Renal cortical epithelial cell (primary cell): Measurements from ENCODE around the gene SLC15A2. TPM values are rescaled to one million over a fixed set of nuclear protein-coding genes. Genes with fewer than 3 reads are reported as not detected.
"Not testable (repeated sequence)": the region's sequence is repeated elsewhere in the genome, so short reads cannot be mapped to it uniquely, and the experiment has no call there.

Experiments used
- DNase-seq: peaks from one replicate; pipeline ENCODE4 v3.0.0-alpha.2; 2011; ENCODE audit warnings: low read depth
- total RNA-seq: library from RNA; depleted of rRNA; stranded (reverse); fragments of >200 nt; gene quantifications from 2 replicates; pipeline ENCODE4 v1.2.3, GENCODE V29; 2014

SLC15A2 gene, protein sequence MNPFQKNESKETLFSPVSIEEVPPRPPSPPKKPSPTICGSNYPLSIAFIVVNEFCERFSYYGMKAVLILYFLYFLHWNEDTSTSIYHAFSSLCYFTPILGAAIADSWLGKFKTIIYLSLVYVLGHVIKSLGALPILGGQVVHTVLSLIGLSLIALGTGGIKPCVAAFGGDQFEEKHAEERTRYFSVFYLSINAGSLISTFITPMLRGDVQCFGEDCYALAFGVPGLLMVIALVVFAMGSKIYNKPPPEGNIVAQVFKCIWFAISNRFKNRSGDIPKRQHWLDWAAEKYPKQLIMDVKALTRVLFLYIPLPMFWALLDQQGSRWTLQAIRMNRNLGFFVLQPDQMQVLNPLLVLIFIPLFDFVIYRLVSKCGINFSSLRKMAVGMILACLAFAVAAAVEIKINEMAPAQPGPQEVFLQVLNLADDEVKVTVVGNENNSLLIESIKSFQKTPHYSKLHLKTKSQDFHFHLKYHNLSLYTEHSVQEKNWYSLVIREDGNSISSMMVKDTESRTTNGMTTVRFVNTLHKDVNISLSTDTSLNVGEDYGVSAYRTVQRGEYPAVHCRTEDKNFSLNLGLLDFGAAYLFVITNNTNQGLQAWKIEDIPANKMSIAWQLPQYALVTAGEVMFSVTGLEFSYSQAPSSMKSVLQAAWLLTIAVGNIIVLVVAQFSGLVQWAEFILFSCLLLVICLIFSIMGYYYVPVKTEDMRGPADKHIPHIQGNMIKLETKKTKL
- 1.9 and 4.7 TPM in 2 replicates for total RNA-seq

- DNase-seq: peak; percentile 36
Measured at GRCh38 chr3:121894301-121894990, at the start of gene SLC15A2. Gene SLC15A2, plus strand, starts transcription at chr3:121894401. Its CDS starts 76 bp downstream, at chr3:121894477.

DNA sequence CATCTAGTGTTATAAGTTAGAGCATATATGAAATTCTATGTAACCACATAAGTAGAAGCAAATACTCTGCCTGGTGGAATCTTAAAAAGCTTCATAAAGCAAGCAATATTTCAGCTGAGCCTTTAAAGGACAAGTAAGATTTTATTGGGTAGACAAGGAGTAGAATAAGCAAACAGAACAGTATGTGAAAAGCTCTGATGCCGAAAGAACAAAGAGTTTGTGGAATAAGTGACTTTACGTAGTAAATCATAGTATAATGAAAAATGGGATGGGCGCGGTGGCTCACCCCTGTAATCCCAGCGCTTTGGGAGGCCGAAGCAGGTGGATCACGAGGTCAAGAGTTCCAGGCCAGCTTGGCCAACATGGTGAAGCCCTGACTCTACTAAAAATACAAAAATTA, 49.3 kb upstream of the SLC15A2 start:
- no peak for DNase-seq

DNA sequence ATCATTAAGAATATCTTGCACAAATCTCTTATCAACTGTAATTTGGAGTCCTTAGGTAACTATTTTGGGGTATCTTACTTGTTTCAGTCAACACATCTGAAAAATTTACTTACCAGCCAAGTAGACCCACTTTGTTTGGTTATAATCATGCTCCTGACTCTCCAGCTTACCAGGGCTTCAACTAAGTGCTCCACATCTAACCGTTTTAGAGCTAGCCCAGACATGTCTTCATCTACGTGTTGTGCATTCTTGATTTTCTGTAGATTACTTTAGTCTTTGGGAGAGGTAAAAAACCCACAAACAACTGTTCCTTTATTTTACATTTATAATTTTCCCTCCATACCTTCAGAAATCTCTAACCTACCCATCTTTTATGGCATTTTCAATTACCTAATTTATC, 41.9 kb upstream of the SLC15A2 start:
- no peak for DNase-seq

GRCh38 chr3:121855555-121855954, 38.6 kb upstream of the SLC15A2 start:
- peak; percentile 43 for DNase-seq

GRCh38 chr3:121857778-121858177, 36.4 kb upstream of the SLC15A2 start:
- DNase-seq: not testable (repeated sequence)

DNA sequence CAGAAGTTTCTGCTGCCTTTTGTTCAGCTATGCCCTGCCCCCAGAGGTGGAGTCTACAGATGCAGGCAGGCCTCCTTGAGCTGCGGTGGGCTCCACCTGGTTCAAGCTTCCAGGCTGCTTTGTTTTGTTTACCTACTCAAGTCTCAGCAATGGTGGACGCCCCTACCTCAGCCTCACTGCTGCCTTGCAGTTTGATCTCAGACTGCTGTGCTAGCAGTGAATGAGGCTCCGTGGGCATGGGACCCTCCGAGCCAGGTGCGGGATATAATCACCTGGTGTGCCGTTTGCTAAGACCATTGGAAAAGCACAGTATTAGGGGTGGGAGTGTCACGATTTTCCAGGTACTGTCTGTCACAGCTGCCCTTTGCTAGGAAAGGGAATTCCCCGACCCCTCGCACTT, 31.0 kb upstream of the SLC15A2 start:
- DNase-seq: not testable (repeated sequence)

GRCh38 chr3:121863801-121864200, 30.4 kb upstream of the SLC15A2 start:
- DNase-seq: no peak

- no peak for DNase-seq
Measured at GRCh38 chr3:121869736-121870135, 24.5 kb upstream of the SLC15A2 start.

GRCh38 chr3:121870717-121871116, 23.5 kb upstream of the SLC15A2 start:
- no peak for DNase-seq

GRCh38 chr3:121871430-121871829, 22.8 kb upstream of the SLC15A2 start:
- DNase-seq: peak; percentile 7

GRCh38 chr3:121878411-121878810, 15.8 kb upstream of the SLC15A2 start:
- DNase-seq: no peak

- DNase-seq: peak; percentile 34
Measured at GRCh38 chr3:121883507-121883906, 10.7 kb upstream of the SLC15A2 start.

GRCh38 chr3:121885386-121885785, 8.8 kb upstream of the SLC15A2 start:
- no peak for DNase-seq

GRCh38 chr3:121895121-121895520, 920 bp downstream of the SLC15A2 start:
- peak; percentile 54 for DNase-seq

GRCh38 chr3:121895736-121896135, 1.5 kb downstream of the SLC15A2 start:
- DNase-seq: no peak

- DNase-seq: no peak
Measured at GRCh38 chr3:121896823-121897222, 2.6 kb downstream of the SLC15A2 start.

DNA sequence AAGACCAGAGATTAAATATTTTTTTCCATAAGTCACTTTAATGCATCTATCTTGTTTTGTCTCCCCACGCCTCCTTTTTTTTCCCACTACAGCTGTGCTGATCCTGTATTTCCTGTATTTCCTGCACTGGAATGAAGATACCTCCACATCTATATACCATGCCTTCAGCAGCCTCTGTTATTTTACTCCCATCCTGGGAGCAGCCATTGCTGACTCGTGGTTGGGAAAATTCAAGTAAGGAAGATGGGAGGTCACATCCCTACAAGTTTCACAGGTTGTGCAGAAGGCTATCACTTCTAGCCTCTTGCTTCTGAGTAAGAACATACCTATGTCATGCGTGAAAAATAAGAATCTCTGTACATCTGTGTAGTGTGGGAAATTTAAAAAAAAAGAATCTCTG, 3.1 kb downstream of the SLC15A2 start:
- DNase-seq: no peak

- no peak for DNase-seq
Measured at GRCh38 chr3:121913305-121913990, 19.2 kb downstream of the SLC15A2 start.

GRCh38 chr3:121914081-121914998, 20.1 kb downstream of the SLC15A2 start:
- DNase-seq: no peak

DNA sequence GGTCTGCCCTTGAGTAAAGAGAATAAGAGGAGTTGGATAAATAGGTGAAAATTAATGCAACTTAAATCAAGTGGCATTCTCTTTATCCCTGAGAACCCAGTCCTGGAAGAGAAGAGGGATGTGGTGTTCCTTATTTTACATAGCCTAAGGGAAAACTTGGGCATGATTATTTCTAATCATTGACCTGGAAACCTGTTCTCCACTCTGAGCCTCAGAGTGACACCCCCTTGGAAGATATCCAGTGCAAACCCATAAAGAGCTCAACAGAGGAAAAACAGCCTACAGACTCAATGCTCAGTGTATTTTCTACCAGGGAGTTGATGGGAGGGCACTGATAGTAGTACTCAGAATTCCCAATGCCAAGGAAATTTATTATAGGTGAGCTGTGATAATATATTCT, 22.0 kb downstream of the SLC15A2 start:
- peak; percentile 86 for DNase-seq
